HG03460 (cell line): ENCODE results near the gene KIDINS220.
A peak's percentile ranks its signal among the peaks of the same experiment; 100 is the strongest.

Experiments
- ATAC-seq: cut with Tn5 transposase; IDR thresholded peaks from one replicate; pipeline ENCODE4 v1.9.1; 2021; ENCODE audit not compliant: unreplicated experiment

KIDINS220 gene

GRCh38 chr2:8699839-8700238, 137.6 kb downstream of the KIDINS220 start:
- ATAC-seq, result no peak

GRCh38 chr2:8697190-8697589, 140.2 kb downstream of the KIDINS220 start:
- ATAC-seq, result no peak

GRCh38 chr2:8694737-8695136, 142.7 kb downstream of the KIDINS220 start:
- ATAC-seq, result no peak

- no peak for ATAC-seq
Observed at GRCh38 chr2:8693157-8693821, 144.1 kb downstream of the KIDINS220 start.

DNA sequence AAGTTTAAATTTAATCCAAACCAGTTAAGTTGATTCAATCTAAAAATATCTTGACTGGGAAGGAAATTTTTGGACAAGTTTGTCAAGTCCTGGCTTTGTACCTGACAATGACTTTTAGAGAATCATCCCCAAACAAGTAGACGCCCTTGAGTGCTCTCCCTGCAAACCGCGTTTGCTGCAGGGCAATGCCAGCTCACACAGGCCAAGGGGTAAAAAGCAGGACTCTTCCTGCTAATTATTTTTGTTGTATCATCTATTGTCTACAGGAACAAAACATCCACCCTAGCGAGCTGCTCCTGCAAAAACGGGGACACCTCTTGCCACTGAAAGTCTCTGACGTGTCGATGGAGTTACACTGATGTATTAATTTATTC, 144.6 kb downstream of the KIDINS220 start:
- ATAC-seq, result no peak

DNA sequence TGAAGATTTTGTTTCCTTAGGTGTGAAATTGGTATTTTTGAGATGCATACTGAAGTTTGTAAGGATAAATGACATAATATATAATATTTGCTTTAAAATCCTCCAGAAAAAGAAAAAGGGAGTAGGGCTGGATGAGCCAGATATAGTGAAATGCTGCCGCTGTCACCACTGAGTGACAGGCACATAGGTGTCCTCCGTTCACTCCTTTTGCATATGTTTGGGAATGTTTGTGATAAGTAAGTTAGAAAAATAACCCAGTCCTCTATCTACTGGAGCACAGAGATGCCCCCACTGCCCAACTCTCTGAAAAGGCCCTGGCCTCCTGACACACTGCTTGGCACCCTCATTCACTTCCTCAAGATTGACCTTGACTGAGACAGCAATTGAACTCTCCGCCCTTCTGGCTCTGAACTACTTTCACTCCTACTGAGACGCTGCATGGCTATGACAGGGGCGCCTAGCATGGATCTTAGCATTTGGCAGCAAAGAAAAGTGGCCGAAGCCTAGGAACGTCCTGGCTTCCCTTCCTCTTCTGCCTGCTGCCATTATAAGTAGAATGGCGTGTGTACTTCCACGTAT, 145.5 kb downstream of the KIDINS220 start:
- ATAC-seq, result no peak

- no peak for ATAC-seq
Observed at GRCh38 chr2:8685697-8686358, 151.6 kb downstream of the KIDINS220 start.

- no peak for ATAC-seq
Observed at GRCh38 chr2:8684878-8685696, 152.3 kb downstream of the KIDINS220 start.

GRCh38 chr2:8684540-8684877, 152.9 kb downstream of the KIDINS220 start:
- ATAC-seq, result no peak

- ATAC-seq, result no peak
Observed at GRCh38 chr2:8682719-8683667, 154.4 kb downstream of the KIDINS220 start.

DNA sequence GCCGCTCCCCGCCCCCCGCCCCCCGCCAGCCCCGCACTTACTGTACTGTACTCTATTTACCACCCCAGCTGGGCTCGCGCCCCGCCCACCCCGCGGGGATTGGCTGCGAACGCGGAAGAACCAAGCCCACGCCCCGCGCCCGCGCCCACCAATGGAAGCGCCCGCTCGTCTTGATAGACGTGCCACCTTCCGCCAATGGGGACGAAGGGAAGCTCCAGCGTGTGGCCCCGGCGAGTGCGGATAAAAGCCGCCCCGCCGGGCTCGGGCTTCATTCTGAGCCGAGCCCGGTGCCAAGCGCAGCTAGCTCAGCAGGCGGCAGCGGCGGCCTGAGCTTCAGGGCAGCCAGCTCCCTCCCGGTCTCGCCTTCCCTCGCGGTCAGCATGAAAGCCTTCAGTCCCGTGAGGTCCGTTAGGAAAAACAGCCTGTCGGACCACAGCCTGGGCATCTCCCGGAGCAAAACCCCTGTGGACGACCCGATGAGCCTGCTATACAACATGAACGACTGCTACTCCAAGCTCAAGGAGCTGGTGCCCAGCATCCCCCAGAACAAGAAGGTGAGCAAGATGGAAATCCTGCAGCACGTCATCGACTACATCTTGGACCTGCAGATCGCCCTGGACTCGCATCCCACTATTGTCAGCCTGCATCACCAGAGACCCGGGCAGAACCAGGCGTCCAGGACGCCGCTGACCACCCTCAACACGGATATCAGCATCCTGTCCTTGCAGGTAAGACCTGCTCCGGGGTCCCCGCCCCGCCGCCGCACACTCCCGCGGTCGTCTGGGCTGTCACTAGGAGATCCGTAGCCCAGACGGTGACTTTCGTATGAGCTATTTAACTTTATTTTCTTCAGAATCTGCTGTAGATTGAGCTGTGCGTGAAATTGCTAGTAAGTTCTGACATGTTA, 155.4 kb downstream of the KIDINS220 start, which contains the start of gene ID2:
Gene ID2, plus strand, starts transcription at position 271 of the 907 bp plus-strand sequence. Its CDS starts 110 bp downstream, at position 381.
- ATAC-seq, result peak; percentile 58

DNA sequence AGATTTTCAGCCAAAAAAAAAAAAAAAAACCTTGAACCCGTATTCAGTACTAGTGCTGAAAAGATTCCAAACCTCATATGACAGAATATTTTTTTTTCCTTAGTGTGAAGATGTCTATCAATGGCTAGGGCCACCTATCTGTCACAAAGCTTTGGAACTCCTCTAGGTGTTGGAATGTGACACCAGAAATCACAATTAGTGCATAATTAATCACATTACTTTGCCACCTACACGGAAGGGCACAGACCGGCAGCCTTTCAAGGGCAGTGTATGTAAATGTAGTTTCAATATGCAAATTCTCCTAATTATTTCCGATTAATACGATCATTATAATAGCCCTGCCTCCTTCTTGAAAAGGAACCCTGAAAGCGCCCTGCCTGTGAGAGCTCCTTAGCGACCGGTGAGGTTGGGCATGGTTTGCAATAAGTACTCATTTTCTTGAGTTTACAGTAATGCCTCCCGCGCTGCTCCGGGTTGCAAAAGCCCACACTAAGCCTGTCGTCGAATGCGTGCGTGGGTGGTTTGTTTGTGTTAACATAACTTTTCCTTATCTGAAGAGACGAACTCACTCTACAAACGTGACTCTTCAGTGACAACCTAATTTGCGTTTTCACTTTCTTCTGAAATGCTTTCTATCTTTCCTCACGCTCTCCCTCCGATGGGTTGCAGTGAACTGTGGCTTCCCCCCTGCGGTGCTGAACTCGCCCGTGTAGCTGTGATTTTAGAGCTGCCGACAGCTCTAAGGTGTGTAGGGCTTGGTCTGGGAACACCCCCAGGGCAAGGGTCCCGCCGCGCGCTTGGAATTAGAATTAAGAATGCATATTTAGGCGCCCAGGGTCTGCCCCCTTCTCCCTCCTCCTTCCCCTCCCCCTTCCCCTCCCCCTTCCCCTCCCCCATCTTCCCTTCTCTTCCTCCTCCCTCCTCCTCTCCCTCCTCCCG, 156.3 kb downstream of the KIDINS220 start:
- no peak for ATAC-seq

GRCh38 chr2:8679827-8680731, 157.3 kb downstream of the KIDINS220 start:
- ATAC-seq, result no peak

DNA sequence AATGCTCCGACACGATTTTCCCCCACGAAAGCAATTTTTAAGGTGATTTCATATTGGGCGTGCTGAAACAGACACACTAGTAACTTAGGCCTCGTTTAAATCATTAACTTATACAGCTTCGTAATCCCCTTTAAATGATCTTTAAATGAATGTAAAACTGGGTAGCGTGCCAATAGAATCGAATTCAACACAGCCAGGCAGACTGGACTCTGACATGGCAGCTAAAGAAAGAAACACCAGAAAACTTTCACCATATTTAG, 157.9 kb downstream of the KIDINS220 start:
- ATAC-seq, result no peak
